ENCODE measurements around the gene MOSPD3.

DNA sequence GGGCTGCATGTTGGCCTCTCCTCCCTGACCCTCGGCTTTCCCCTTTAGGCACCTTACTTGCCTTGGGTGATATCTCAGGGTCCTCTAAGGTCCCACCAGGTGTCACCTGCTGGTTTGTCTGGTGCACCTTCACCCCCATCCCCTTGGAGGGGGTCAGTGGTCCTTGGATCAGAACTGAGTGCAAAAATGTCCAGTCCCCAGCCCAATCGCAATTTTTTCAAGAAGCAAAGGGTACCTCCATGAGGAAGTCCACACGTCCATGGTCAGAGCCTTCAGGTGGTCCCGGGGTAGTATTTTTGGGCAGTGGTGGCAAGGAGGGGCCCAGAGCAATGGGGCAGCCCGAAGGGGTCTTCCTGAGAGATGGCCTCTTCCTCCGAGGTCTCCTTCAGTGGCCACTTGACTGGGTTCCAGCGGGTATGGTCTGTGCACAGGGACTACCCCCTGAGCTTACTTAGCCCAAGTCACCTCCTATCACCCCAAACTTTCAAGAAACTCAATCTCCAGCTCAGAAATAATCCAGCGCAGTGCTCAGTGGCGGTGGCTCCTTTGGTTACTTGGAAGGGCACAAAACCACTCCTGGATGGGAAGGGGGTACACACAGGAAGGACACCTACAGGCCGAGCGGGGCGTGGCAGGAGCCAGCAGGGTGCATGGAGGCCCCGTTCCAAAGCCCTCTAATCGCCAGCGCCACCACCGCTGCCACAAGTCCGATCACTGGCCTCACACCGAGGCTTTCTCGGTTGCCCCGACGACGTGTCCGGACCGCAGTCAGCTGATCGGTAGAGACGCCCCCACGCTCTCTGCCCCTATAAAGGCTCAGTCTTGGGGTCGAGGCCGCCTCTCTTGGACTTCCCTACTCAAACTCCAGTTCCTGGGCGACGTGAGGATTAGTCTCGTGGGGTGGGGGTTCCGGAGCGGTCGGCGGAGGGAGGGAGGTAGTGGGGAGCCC is 43.2 kb upstream of the MOSPD3 start:
- TF ChIP-seq, protein P1, sequence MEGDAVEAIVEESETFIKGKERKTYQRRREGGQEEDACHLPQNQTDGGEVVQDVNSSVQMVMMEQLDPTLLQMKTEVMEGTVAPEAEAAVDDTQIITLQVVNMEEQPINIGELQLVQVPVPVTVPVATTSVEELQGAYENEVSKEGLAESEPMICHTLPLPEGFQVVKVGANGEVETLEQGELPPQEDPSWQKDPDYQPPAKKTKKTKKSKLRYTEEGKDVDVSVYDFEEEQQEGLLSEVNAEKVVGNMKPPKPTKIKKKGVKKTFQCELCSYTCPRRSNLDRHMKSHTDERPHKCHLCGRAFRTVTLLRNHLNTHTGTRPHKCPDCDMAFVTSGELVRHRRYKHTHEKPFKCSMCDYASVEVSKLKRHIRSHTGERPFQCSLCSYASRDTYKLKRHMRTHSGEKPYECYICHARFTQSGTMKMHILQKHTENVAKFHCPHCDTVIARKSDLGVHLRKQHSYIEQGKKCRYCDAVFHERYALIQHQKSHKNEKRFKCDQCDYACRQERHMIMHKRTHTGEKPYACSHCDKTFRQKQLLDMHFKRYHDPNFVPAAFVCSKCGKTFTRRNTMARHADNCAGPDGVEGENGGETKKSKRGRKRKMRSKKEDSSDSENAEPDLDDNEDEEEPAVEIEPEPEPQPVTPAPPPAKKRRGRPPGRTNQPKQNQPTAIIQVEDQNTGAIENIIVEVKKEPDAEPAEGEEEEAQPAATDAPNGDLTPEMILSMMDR (IDR thresholded peaks at IDR 0.05) = peak in 1 of 2 donors; percentile 12
- no peak for TF ChIP-seq POLR2A (IDR thresholded peaks at IDR 0.05)
